Dedifferentiated amniotic fluid mesenchymal stem cell (primary cell): ENCODE data around the gene TCF12.
"Not testable (repeated sequence)": the region's sequence is repeated elsewhere in the genome, so short reads cannot be mapped to it uniquely, and the experiment has no call there.

Experiments
- DNase-seq: peaks from one replicate; pipeline ENCODE4 v3.0.0-alpha.2; 2016; ENCODE audit errors: extremely low spot score

The TCF12 gene

DNA sequence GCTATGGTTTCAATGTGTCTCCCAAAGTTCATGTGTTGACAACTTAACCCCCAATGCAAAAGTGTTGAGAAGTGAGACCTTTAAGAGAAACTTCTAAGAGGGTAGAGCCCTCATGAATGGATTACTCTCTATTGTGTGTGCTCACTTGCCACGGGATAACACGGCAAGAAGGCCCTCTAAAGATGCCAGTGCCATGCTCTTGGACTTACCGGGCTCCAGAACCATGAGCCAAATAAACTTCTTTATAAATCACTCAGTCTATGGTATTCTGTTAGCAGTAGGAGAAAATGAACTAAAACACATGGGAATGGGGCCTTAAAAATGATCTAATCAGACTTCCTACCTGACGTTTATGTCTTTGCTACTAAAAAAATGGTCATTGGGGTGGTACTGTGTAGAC, 2.6 kb upstream of the TCF12 start:
- DNase-seq, result no peak

DNA sequence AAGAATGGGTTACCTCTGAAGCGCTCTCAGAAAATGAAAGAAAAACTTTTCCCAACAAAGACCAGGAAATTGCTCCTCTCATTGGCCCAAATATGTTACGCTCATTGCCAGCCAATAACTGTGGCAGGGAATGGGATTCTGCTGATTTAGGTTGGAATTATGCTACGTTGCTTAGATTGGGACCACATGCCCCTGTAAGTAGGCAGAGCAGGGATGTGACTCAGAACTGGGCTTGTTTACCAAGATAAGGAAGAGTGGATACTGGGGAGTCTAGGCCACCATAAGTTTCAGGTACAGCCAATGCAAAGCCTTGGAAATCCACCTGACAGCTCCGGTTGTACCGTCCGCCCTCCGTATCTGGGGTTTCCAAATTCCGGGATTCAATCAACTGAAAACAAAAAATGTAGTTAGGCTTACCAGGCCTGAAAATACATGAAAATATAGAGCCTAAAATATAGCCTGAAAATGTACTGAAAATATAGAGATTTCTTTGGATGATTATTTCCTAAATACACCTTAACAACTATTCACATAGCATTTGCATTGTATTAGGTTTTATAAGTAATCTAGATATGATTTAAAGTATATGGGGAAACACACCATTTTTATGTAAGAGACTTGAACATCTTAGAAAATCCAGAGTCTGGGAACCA, 1.5 kb upstream of the TCF12 start:
- DNase-seq, result no peak

DNA sequence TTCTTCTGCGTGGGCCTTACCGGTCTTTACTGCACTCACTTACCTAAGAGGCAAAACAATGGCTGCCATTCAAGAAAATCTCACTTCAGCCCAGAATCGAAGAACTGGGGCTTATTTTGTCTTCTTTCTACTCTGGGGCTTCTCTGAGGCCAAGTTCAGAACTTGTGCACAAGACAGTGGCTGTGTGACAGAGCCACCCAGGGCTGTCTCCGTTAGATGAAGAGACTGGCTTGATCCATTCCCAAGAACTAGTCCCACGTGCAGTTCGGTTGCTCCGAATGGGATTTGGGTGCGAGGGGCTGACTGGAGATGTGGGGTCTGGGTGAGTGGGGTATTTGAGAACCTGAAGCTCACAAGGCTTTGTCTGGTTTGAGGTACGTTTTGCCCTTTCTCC, 795 bp upstream of the TCF12 start:
- DNase-seq, result no peak

DNA sequence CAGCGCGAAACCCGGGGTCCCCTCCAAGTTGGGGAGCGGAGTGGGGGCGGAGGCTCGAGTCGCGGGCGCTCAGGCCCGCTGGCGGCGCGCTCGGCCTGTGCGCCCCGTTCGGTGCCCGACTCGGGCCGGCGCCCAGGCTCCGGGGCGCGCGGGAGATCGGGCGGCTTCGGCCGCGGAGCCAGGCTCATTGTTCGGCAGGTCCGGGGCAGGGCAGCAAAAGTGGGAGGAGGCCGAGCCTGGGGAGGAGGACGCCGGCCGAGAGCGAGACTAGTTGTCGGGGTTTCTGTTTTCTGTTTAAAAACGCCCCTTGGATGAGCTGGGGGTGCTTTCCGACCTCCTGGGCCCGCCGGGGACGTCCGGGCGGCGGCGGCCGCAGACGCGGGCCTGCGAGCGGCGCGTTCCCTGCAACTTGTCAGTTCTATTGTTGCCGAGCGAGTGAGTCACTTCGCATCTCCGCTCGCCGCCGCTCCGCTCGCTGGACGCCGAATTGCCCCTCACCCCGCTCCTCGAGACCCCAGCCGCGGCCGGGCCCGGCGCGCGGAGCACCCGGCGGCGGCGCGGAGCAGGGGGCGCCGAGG, 676 bp downstream of the TCF12 start:
- peak; percentile 37 for DNase-seq

DNA sequence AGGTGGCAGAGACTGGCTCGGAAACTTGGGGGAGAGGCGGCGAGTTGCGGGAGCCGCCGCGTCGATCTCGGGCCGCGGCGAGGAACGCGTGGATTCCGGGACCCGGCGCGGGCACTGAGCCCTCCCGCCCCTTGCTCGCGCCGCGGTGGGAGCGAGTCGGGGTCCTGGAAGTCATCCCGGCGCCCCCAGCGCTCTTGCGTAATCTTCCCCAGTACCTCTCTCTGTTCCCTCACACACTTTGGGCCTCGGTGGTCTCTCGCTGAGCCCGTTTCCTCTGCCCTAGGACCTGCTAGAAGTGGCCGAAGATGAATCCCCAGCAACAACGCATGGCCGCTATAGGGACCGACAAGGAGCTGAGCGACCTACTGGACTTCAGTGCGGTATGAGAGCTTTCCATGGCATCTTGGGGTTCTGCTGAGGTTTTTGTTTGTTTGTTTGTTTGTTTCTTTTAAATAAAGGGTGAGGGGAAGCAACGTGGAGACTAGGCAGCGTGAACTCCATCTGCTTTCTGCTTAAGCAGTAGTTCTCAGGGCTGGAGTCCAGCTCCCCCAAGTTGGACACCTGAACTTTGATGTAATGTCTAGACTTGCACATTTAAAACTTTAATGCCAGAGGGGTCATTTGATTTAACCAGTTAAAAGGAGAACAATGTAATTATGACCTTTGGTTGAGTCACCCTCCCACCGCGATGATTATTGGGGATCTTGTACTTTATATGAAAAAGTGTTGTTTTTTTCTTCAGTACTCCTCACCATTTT, 1.3 kb downstream of the TCF12 start:
- DNase-seq, result no peak

DNA sequence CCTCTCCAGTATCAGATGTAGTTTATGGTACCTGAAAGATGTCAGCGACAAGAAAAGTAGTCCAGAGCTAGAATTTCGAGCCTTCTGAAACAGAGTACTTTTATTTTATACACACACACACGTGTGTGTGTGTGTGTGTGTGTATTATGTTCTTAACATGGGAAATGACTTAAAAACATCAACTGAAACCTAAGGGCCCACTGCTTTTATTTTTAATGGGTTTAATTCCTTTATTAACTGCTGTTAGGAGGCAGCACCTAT, 1.9 kb downstream of the TCF12 start:
- DNase-seq, result no peak

DNA sequence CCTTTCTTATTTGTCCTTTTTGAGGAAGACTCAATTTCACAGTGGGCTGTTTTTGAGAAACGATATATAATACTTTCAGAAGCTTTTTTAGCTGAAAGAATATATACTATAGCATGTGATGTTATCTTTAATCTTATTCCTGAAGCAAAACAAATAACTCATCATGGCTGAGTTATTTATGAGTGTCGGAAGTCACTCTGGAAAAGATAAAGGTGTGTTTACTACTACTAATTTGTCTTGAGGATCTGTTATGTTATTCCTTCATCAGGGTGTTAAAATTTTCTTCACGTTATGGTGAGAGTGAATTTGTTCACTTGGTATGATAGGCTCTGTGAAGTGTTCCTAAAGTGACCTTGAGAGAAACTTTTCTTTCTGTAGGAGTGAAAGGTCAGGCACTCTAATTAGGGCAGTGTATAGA, 4.7 kb downstream of the TCF12 start:
- no peak for DNase-seq

DNA sequence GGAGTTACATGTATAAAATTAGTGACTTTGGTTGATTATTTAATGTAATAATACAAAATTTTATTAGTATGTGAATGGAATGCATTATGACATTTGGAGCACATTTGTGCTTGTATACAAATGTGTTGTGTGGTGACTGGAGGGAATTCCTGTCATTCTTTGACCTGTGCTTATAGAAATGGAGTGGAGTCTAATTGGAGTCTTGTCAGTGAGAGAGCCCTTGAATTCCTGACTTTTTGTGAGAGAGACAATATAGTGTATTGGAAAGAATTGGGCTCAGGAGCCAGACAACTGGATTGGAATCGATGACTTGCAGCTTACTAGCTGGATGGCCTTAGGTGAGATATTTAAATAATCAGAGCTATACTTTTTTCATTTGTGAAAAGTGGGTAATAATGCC, 9.4 kb downstream of the TCF12 start:
- no peak for DNase-seq

DNA sequence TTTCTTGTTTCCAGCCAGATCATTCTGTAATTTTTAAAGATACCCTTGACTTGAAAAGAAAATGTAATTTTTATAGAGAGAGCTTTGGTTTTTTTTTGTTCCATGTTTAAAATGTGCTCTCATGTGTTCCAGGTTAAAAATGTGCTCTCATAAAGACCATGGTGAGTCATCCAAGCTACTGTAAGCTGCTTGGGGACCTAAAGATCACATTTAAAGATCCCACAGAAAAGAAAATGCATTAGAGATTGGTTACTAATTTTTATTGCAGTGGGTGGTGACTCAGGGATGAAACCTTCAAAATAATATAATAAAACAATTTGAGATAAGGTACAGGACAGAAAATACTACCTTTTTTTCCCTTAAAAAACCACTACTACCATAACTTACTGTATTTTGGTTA, 11.0 kb downstream of the TCF12 start:
- no peak for DNase-seq

DNA sequence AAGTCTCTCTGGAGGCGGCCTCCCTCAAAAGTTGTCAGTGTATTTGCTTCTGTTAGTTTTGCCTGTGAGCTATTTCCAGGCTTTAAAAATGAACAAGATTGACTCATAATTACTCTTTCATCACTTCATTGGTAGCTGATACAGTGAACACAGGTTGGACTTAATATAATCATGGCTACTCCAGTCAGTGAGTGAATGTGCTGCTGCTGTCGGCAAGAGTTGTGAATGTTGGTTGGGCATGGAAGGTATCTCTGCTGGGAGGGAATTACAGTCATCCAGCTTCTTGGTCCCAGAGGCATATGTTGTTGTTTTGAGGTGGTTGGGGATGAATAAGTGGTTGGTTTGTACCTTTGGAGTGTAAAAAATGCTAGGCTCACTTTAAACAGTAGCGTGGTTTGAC, 11.5 kb downstream of the TCF12 start:
- DNase-seq, result no peak

DNA sequence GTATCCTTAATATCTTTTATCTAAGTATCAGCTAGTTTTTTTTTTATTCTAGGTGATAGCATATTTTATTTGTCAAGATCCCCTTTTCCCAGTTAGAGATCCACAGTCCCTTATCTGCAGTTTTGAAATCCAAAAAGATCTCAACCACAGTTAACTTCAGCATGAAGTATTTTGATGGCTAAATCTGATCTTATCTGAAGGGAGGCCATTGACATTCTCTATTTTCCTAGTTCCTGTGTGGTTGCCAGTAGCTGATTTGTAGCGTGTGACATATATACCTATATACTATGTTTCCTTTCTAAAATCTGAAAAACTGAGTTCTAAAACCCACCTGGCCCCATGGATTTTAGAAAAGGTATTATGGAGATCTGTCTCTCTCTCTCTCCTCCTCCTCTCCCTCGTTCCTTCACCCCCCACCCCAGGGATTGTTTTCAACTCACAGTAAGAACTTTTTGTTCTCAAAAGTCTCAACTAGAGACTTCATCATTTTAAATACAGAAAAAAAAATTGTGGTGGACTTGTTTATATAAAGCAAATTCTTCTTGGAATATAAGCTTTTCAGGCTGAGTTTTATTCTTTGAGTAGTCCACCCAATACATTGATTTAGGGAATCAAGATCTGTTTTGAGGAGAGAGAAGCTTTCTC, 12.3 kb downstream of the TCF12 start:
- no peak for DNase-seq

DNA sequence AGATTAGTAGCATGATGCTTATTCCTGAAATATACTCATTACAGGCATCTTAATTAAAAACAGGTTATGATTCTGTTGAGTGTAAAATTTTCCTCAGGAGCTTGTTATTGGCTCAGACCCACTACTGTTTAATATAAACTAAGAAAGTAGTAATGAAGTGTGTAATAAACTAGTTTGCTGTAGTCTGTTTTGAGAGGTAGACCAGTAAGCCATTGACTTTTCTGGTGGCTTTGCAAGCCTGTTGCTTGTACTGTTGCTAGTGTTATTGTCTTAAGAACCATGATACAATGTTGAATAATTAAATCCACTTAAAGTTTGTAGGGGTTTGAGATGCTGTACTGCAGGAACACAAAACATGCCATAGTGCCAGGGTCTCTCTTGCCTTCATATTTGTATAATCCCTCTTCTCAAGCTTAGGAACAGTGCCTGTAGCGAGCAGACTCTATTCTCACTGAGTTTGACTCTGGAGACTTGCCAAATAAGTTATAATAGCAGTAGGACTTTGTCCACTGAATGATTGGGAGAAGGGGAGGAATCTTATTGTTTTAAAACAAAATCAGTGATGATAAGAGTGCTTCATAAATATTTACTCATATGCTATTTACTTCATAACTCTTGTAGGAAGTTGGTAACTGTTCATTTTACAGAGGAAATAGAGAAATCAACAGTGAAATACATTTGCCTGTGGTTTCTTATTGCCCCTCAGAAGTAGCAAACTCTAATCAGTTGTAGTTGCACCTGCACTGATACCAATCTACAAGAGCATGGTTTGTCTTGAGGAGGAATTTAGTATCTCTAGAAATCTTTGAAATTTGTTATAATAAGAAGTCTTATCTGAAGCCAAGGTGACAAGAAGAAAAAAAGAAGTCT, 13.4 kb downstream of the TCF12 start:
- DNase-seq, result no peak

DNA sequence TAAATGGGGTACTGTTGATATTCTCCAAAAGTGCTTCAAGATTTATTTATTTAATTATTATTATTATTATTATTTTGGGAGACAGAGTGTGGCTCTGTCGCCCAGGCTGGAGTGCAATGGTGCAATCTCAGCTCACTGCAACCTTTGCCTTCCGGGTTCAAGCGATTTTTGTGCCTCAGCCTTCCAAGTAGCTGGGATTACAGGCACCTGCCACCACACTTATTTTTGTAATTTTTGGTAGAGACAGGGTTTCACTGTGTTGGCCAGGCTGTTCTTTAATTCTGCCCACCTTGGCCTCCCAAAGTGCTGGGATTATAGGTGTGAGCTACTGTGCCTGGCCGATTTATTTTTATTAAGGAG, 14.0 kb downstream of the TCF12 start:
- DNase-seq, result not testable (repeated sequence)

DNA sequence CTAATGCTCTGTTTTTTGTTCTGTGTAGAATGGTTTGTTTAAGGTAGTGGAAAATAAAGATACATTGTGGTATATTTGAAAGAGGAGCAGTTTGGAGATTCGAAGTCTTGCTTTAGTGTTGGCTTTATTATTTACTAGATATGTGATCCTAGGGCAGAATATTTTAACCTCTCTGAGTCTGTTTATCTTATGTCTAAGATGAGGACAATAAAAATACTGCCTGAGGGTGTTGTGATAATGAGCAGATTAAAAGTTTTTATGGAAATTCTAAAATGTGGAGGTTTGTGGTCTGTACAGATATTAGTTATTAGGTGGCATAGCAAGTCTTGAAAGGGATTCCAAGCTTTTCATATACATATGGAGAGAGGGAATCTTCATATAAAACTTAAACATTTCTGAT, 15.0 kb downstream of the TCF12 start:
- no peak for DNase-seq

DNA sequence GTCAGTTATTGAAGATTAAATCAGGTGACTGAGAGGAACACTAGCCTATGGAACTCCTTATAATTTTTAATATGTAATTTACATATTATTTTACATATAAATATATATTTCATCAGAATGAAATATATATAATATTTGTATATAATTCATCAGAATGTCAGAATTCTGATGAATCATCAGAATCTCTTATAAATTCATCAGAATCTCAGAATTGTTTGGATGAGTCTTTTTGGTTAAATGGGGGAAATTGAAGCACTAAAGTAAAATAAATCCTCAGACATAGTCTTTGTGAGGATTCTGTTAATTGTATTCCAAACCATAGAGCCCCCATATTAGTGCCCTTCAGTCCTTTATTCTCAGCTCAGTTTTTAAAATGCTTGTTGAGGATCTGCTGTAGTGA, 15.4 kb downstream of the TCF12 start:
- no peak for DNase-seq

DNA sequence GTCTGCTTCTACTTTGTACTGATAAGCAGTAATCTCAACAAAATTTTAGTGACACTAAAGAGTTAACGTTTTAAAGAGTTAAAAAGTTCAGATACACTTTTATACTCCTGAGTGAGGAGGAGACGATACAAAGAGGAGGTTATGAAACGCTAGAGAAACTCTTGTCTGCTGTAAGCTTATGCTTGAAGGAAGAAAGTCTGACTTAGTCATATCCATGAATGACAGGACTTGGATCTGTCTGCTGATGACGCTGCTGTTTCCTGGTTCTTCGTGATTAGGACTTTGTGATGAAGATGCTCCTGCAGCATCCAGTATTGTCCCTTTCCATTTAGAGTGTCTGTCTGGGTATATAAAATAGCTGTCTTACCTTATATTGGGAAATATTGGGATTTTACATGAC, 15.8 kb downstream of the TCF12 start:
- no peak for DNase-seq

DNA sequence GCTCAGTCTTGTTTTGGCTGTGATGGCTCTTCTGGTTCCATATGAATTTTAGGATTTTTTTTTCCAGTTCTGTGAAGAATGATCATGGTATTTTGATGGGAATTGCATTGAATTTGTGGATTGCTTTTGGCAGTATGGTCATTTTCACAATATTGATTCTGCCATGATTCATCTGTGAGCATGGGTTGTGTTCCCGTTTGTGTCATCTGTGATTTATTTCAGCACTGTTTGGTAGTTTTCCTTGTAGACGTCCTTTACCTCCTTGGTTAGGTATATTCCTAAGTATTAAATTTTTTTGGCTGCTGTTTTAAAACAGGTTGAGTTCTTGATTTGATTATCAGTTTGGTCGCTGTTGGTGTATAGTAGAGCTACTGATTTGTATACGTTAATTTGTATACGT, 18.5 kb downstream of the TCF12 start:
- DNase-seq, result no peak

DNA sequence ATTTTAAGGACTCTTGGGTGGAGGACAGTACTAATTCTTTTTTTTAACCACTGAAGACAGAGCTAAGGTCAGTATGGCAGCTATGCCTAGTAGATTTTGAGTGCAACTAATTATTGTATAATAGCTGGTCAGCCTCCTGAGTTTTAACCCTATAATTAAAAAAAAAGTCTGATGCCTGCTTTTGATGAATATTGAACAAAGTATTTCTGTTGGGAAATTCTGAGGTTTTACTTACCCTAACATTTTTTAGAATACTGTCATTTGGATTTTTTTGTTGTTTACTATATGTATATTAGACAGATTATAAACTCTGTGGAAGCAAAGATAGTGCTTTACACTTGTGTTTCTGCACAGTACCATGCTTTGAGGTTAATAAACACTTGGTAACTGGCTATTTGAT, 20.8 kb downstream of the TCF12 start:
- DNase-seq, result no peak

DNA sequence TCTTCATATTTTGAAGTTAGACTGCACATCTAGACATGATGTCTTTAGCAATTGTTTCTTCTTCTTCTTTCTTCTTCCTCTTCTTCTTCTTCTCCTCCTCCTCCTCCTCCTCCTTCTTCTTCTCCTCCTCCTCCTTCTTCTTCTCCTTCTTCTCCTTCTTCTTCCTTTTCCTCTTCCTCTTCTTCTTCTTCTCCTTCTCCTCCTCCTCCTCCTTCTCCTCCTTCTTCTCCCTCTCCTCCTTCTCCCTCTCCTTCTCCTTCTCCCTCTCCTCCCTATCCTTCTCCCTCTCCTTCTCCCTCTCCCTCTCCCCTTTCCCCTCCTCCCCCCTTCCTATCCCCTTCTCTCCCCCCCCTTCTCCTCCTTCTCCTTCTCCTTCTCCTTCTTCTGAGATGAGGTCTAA, 21.9 kb downstream of the TCF12 start:
- DNase-seq, result no peak

DNA sequence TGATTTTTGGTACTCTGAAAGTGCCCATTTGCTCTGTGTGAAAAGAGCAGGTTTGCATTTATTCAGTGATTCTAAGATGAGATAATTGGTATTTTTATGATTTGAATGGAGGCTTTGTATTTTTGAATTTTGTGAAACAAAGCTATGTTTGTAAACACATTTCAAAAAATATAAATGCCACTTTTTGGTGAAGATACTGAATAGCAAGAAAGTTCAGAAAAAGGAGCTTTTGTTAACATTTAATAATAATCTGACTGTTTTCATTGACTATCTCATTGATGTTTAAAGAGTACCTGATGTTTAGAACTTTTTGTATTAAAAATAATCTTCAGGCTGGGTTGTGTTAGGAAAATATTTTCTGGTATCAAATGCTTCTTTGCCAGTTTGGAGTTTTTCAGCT, 23.7 kb downstream of the TCF12 start:
- DNase-seq, result no peak

DNA sequence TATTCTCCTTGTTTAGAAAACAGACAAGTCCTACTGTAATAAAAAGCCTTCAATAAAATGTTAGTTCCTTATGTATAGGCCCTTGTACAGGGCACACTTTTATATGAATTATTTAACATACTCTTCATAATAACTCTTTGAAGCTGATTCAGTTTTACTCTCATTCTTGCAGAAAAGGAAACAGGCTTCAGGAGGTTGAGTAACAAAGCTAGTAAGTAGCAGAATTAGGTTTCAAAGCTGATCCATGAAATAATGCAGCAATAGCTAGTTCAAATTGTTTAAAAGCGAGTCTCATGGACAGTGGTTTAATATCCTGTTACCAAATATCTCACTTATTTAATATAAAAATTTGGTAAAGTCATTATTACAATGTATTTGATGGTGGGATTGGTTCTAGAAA, 25.0 kb downstream of the TCF12 start:
- no peak for DNase-seq

DNA sequence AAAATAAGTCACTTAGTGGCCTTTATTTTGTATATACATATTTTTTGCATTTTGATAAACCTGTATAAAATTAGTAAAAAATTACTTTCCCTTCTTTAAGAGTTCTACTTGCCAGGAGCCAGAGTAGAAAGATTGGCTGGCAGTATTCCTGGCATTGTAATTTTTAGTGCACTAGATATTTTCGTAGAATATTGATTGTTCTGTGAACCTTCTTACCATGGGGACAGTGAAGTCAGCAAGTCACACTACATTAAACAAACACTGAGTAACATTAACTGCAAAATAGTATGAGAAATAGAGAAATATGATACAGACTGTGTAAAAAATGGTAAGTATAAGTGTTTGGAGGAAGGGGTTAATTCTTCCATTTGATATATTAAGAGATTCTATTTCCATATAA, 26.0 kb downstream of the TCF12 start:
- no peak for DNase-seq
